Sigmoid colon (tissue), 4 donors: ENCODE data around the gene EXOC3L4.

ENCODE experiments used
- EP300 ChIP-seq, 4 donors: sonication (generic); formaldehyde crosslinking; IDR thresholded peaks; one replicate each; pipeline ENCODE4 v1.6.1; 2017; ENCODE audit warnings: antibody characterized with exemption in 4 of 4
- POLR2A ChIP-seq, 2 donors: fragments of 450-650 bp; IDR thresholded peaks; one replicate each; pipeline ENCODE4 v1.6.1; 2016; ENCODE audit warnings: antibody characterized with exemption in 2 of 2, mild to moderate bottlenecking in 2 of 2, moderate library complexity in 2 of 2
- POLR2AphosphoS5 ChIP-seq, 4 donors: sonication (generic); formaldehyde crosslinking; IDR thresholded peaks; one replicate each; pipeline ENCODE4 v1.6.1; 2017; ENCODE audit warnings: antibody characterized with exemption in 4 of 4
- TF ChIP-seq, protein P1 (sequence below), 4 experiments: fragments of 450-650 bp in 3 of 4; fragments of 200-600 bp in 1 of 4; IDR thresholded peaks; one replicate each; pipeline ENCODE4 v1.5.1; 2016 to 2019; ENCODE audit warnings: antibody characterized with exemption in 4 of 4, mild to moderate bottlenecking in 3 of 4, moderate library complexity in 2 of 4

DNA sequence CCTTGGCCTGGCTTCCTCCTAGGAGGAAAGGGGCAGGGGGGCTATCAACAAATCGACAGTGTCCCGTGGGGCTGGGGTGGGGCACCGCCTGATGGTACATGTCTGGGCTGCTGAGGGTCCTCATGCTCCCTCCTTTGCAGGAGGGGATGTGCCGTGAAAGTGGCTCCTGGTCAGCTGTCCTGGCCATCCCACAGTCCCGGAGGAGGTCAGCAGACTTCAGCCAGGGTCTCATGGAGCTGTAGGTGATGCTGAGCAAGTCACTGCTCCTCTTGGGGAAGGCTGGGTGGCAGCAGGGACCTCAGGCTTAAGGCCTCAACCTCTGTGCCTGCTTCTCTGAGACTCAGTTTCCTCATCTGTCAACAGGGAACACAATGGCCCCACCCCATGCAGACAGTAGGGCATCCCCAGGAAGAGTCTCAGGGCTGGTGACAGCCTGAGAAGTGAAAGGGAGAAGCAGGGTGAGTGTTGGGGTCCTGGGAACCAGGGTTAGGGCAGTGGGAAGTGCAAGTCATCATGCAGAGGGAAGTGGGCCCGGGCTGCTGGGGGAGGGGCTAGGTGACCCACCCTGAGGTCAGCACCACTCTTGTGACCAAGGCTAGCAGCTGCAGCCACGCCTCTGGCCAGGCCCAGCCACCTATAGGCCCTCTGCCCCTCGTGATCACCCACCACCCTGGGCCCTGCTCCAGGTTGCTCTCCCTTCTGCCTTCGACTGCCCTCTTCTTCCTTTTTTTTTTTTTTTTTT, 24.3 kb downstream of the EXOC3L4 start:
- TF ChIP-seq, protein P1, sequence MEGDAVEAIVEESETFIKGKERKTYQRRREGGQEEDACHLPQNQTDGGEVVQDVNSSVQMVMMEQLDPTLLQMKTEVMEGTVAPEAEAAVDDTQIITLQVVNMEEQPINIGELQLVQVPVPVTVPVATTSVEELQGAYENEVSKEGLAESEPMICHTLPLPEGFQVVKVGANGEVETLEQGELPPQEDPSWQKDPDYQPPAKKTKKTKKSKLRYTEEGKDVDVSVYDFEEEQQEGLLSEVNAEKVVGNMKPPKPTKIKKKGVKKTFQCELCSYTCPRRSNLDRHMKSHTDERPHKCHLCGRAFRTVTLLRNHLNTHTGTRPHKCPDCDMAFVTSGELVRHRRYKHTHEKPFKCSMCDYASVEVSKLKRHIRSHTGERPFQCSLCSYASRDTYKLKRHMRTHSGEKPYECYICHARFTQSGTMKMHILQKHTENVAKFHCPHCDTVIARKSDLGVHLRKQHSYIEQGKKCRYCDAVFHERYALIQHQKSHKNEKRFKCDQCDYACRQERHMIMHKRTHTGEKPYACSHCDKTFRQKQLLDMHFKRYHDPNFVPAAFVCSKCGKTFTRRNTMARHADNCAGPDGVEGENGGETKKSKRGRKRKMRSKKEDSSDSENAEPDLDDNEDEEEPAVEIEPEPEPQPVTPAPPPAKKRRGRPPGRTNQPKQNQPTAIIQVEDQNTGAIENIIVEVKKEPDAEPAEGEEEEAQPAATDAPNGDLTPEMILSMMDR (IDR thresholded peaks at IDR 0.05): no peak
- no peak for TF ChIP-seq POLR2A (IDR thresholded peaks at IDR 0.05)
- no peak for TF ChIP-seq EP300 (IDR thresholded peaks at IDR 0.05)
- no peak for TF ChIP-seq POLR2AphosphoS5 (IDR thresholded peaks at IDR 0.05)
